K562 (cell line): ENCODE data around the gene GLI3. TPM values are rescaled to one million over a fixed set of nuclear protein-coding genes. Genes with fewer than 3 reads are reported as not detected.

Experiments
- CBFA2T2 ChIP-seq: fragments of 450-650 bp; conservative IDR thresholded peaks from 2 replicates; pipeline ENCODE4 v1.6.1; 2017; ENCODE audit warnings: mild to moderate bottlenecking
- CHD1 ChIP-seq: fragments of 200-600 bp; sonication (generic); IDR thresholded peaks from one replicate; pipeline ENCODE4 v1.6.1; 2012; ENCODE audit warnings: mild to moderate bottlenecking, moderate library complexity, low read length, inconsistent platforms
- CREB5 ChIP-seq: fragments of 250-450 bp; sonication (Bioruptor Pico); IDR thresholded peaks from 2 replicates; pipeline ENCODE4 v1.5.0; 2020; ENCODE audit warnings: mild to moderate bottlenecking
- E2F4 ChIP-seq: sonication (generic); formaldehyde crosslinking; IDR thresholded peaks from 2 replicates; pipeline ENCODE4 v1.8.0; 2022; ENCODE audit warnings: mild to moderate bottlenecking, low read depth, missing genetic modification reagents
- JUN ChIP-seq, 2 experiments: sonication (generic) in 1 of 2; formaldehyde crosslinking in 1 of 2; IDR thresholded peaks; 2 replicates each; pipeline versions ENCODE4 v1.6.1 to v1.8.0; 2012 to 2022; ENCODE audit warnings: borderline replicate concordance in 2 of 2, mild to moderate bottlenecking in 2 of 2, improper control_type of control experiment in 1 of 2, low read depth in 1 of 2, low read length in 1 of 2, missing genetic modification reagents in 1 of 2
- NFRKB ChIP-seq: fragments of 450-650 bp; IDR thresholded peaks from 2 replicates; pipeline ENCODE4 v1.6.1; 2016; ENCODE audit warnings: low read depth
- POLR2AphosphoS5 ChIP-seq: IDR thresholded peaks from 2 replicates; pipeline ENCODE4 v1.6.1; 2011; ENCODE audit warnings: mild to moderate bottlenecking, low read depth, low read length, moderate library complexity; ENCODE audit not compliant: control insufficient read depth, insufficient read depth
- RBM15 ChIP-seq: fragments of 200-400 bp; formaldehyde crosslinking; IDR thresholded peaks from 2 replicates; pipeline ENCODE4 v1.6.1; 2018; ENCODE audit warnings: mild to moderate bottlenecking, low read length, moderate library complexity; ENCODE audit not compliant: insufficient read depth
- SMARCC2 ChIP-seq: fragments of 450-650 bp; IDR thresholded peaks from 2 replicates; pipeline ENCODE4 v1.6.1; 2017; ENCODE audit warnings: antibody characterized with exemption, moderate library complexity, mild to moderate bottlenecking, low read depth
- polyA plus RNA-seq, 8 experiments: library from polyadenylated mRNA; depleted of rRNA in 4 of 8; stranded (reverse) in 5 of 8; unstranded in 3 of 8; fragments of >200 nt; fragmentation: Nextera tagmentation in 2 of 8; fragmentation: Illumina TruSeq in 1 of 8; extraction: Ambion mirVana in 2 of 8; extraction: Trizol in 1 of 8; gene quantifications; 2 replicates each; pipeline versions ENCODE4 v1.2.1 to v1.2.3, GENCODE V29; 2011 to 2014; ENCODE audit warnings: inconsistent platforms in 1 of 8, missing spikeins in 1 of 8
- total RNA-seq, 7 experiments: library from RNA; depleted of rRNA in 6 of 7; stranded (reverse); fragments of >200 nt in 6 of 7; fragmentation: Illumina TruSeq in 2 of 7; extraction: Trizol in 2 of 7; gene quantifications; 2 replicates each; pipeline versions ENCODE4 v1.2.1 to v1.2.3, GENCODE V29; 2011 to 2021; ENCODE audit warnings: low replicate concordance in 1 of 7

The GLI3 gene
- total and polyA plus RNA-seq, 9 of the 15 experiments (the other 6 are each of a cell fraction or from before 2014, with no cell fraction given), result 0.01 to 0.18 (median 0.07) TPM; not detected in 6

- TF ChIP-seq JUN (IDR thresholded peaks at IDR 0.05; ENCODE audit: borderline replicate concordance, low read depth, low read length) (no peak), JUN (CRISPR knock-in tag; IDR thresholded peaks at IDR 0.05; ENCODE audit: borderline replicate concordance) (no peak), NFRKB (no peak), CHD1 (no peak), CBFA2T2 (no peak), E2F4 (no peak), SMARCC2 (no peak), POLR2AphosphoS5 (no peak), RBM15 (no peak), CREB5 (CRISPR knock-in tag) (no peak)
These were observed 99.6 kb downstream of the GLI3 start (continued) for GRCh38 chr7:42137431-42137830.
